ENCODE measurements around the gene TRIM44. TPM values are rescaled to one million over a fixed set of nuclear protein-coding genes. Genes with fewer than 3 reads are reported as not detected.
A peak's percentile ranks its signal among the peaks of the same experiment; 100 is the strongest.

The TRIM44 gene
- total RNA-seq, 3 donors from 2014 or later (not counting 1 experiment from before 2014, with no cell fraction given) = 47.0 to 62.6 (median 51.9) TPM

GRCh38 chr11:35683728-35684339 lies 21.3 kb downstream of the TRIM44 start:
- TF ChIP-seq CTCF (IDR thresholded peaks at IDR 0.05) = no peak
- Mint-ChIP-seq H3K9me3 (no peaks in the 10 kb centered on the region), H3K36me3 (peaks cover 11% of the 10 kb centered on the region), H3K27me3 (ENCODE audit: low read depth in 2 of 2) (no peaks in the 10 kb centered on the region), H3K4me3 (no peak overlapping the region), H3K27ac (no peak overlapping the region), H3K4me1 (peaks cover 47% of the 10 kb centered on the region in 2 donors)
- DNase-seq = no peak
- Histone ChIP-seq H3K4me1 (ENCODE audit: control insufficient read depth, insufficient read depth, low read length) (no peaks in the 10 kb centered on the region), H3K36me3 (ENCODE audit: control insufficient read depth, insufficient read depth, low read length) (peaks cover 21% of the 10 kb centered on the region), H3K4me3 (ENCODE audit: low read length) (no peak overlapping the region), H3K27me3 (ENCODE audit: control insufficient read depth, insufficient read depth, low read length) (no peaks in the 10 kb centered on the region), H3K9me3 (ENCODE audit: control insufficient read depth, insufficient read depth, low read length) (no peaks in the 10 kb centered on the region), H3K27ac (ENCODE audit: low read length) (no peak overlapping the region)
- WGBS (ENCODE audit: insufficient coverage) = no CpG with 5 or more reads among the region's 1 CpG
- ATAC-seq = no peak
- intact Hi-C loops (cut with micrococcal nuclease) = no loop called here

- peaks cover 11% of the 10 kb centered on the region for H3K36me3 Mint-ChIP-seq
- DNase-seq = no peak
- H3K27ac Mint-ChIP-seq = no peak overlapping the region
- Histone ChIP-seq H3K9me3 (ENCODE audit: control insufficient read depth, insufficient read depth, low read length) (no peaks in the 10 kb centered on the region), H3K27ac (ENCODE audit: low read length) (no peak overlapping the region), H3K27me3 (ENCODE audit: control insufficient read depth, insufficient read depth, low read length) (no peaks in the 10 kb centered on the region), H3K4me1 (ENCODE audit: control insufficient read depth, insufficient read depth, low read length) (no peaks in the 10 kb centered on the region), H3K4me3 (ENCODE audit: low read length) (no peak overlapping the region), H3K36me3 (ENCODE audit: control insufficient read depth, insufficient read depth, low read length) (peaks cover 22% of the 10 kb centered on the region)
- H3K27me3 Mint-ChIP-seq (ENCODE audit: low read depth in 2 of 2) = no peaks in the 10 kb centered on the region
- ATAC-seq = no peak
- no peaks in the 10 kb centered on the region for H3K9me3 Mint-ChIP-seq
- intact Hi-C loops (cut with micrococcal nuclease) = no loop called here
- H3K4me1 Mint-ChIP-seq = peaks cover 40 to 45% of the 10 kb centered on the region in 2 donors
- H3K4me3 Mint-ChIP-seq = no peak overlapping the region
- no peak for TF ChIP-seq CTCF (IDR thresholded peaks at IDR 0.05)
These were observed 25.4 kb downstream of the TRIM44 start for GRCh38 chr11:35688023-35688422.

GRCh38 chr11:35689081-35689996 lies 26.8 kb downstream of the TRIM44 start:
- H3K27me3 Mint-ChIP-seq (ENCODE audit: low read depth in 2 of 2) = no peaks in the 10 kb centered on the region
- no peak overlapping the region for H3K27ac ChIP-seq (ENCODE audit: low read length)
- H3K36me3 Mint-ChIP-seq = peaks cover 11% of the 10 kb centered on the region
- intact Hi-C loops (cut with micrococcal nuclease) = no loop called here
- H3K4me1 ChIP-seq (ENCODE audit: control insufficient read depth, insufficient read depth, low read length) = no peaks in the 10 kb centered on the region
- H3K27ac Mint-ChIP-seq = peak overlapping the region in 1 of 2 donors; percentile 5
- H3K9me3 Mint-ChIP-seq = no peaks in the 10 kb centered on the region
- WGBS (ENCODE audit: insufficient coverage) = 90% methylated on average over 4 of the region's 7 CpGs
- no peaks in the 10 kb centered on the region for H3K27me3 ChIP-seq (ENCODE audit: control insufficient read depth, insufficient read depth, low read length)
- no peak for TF ChIP-seq CTCF (IDR thresholded peaks at IDR 0.05)
- H3K4me3 Mint-ChIP-seq = no peak overlapping the region
- H3K4me3 ChIP-seq (ENCODE audit: low read length) = no peak overlapping the region
- ATAC-seq = no peak
- H3K9me3 ChIP-seq (ENCODE audit: control insufficient read depth, insufficient read depth, low read length) = no peaks in the 10 kb centered on the region
- no peak for DNase-seq
- H3K4me1 Mint-ChIP-seq = peaks cover 31 to 53% of the 10 kb centered on the region in 2 donors
- peaks cover 22% of the 10 kb centered on the region for H3K36me3 ChIP-seq (ENCODE audit: control insufficient read depth, insufficient read depth, low read length)
